Gastroesophageal sphincter (tissue), 3 donors: Measurements from ENCODE around the gene SPSB4.

Source experiments
- CTCF ChIP-seq, 4 experiments: fragments of 200-600 bp in 2 of 4; fragments of 450-650 bp in 2 of 4; sonication (generic) in 1 of 4; IDR thresholded peaks; one replicate each; pipeline ENCODE4 v1.5.1; 2017 to 2019; ENCODE audit warnings: antibody characterized with exemption in 4 of 4, mild to moderate bottlenecking in 2 of 4, moderate library complexity in 2 of 4
- POLR2A ChIP-seq, 2 donors: fragments of 450-650 bp; IDR thresholded peaks; one replicate each; pipeline ENCODE4 v1.6.1; 2017; ENCODE audit warnings: antibody characterized with exemption in 2 of 2, mild to moderate bottlenecking in 2 of 2, moderate library complexity in 1 of 2

DNA sequence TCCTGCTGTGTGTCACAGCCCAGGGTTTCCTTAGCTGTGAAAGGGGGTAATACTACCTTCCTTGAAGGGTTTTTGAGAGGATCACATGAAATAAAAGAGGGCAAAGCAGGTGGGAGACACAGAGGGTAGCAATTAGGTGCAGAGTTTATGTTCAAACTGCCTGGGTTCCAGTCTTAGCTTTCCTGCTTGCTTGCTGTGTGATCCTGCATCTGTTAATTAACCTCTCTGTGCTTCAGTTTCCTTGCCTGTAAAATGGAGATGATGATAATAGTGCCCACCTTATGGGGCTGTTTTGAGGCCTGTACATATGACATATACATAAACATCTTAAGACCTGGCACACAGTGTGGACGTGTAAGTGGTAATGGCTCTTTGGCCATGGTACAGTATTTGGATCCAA, 35.0 kb downstream of the SPSB4 start:
- TF ChIP-seq POLR2A (IDR thresholded peaks at IDR 0.05) (no peak), CTCF (IDR thresholded peaks at IDR 0.05) (no peak)
